Measurements from ENCODE around the gene SMR3B.

GRCh38 chr4:70405765-70406164, 22.8 kb downstream of the SMR3B start:
- TF ChIP-seq CTCF (conservative IDR thresholded peaks at IDR 0.05; ENCODE audit: low read depth, low read length) (no peak), EZH2 (IDR thresholded peaks at IDR 0.05; ENCODE audit: borderline replicate concordance, low read depth, low read length, poor library complexity, severe bottlenecking) (no peak)
